Coronary artery (tissue), 2 donors: ENCODE measurements around the gene TEAD1.

Source experiments
- DNase-seq: peaks from one replicate; pipeline ENCODE4 v3.0.0-alpha.2; 2017; ENCODE audit warnings: low spot score
- H3K27ac ChIP-seq, 2 donors: fragments of 200-600 bp; sonication (generic); one replicate each; pipeline ENCODE4 v1.5.1; 2016 to 2019
- H3K4me3 ChIP-seq: fragments of 200-600 bp; sonication (generic); 2 replicates; pipeline ENCODE4 v1.5.1; 2016; ENCODE audit warnings: mild to moderate bottlenecking, moderate library complexity
- CTCF ChIP-seq: fragments of 200-600 bp; sonication (generic); IDR thresholded peaks from one replicate; pipeline ENCODE4 v1.5.1; 2019; ENCODE audit warnings: antibody characterized with exemption

Gene TEAD1

GRCh38 chr11:12729941-12730340 is 55.7 kb downstream of the TEAD1 start:
- no peak for TF ChIP-seq CTCF
- no peak overlapping the region for H3K4me3 ChIP-seq
- H3K27ac ChIP-seq: no peak overlapping the region
- no peak for DNase-seq

GRCh38 chr11:12731841-12732336 is 57.7 kb downstream of the TEAD1 start:
- no peak for TF ChIP-seq CTCF
- DNase-seq: no peak
- Histone ChIP-seq H3K27ac (no peak overlapping the region), H3K4me3 (no peak overlapping the region)

- H3K4me3 ChIP-seq: no peak overlapping the region
- no peak for TF ChIP-seq CTCF
- no peak overlapping the region for H3K27ac ChIP-seq
- no peak for DNase-seq
Observed at GRCh38 chr11:12733091-12733490, 58.9 kb downstream of the TEAD1 start.

GRCh38 chr11:12734625-12735024 is 60.4 kb downstream of the TEAD1 start:
- Histone ChIP-seq H3K4me3 (no peak overlapping the region), H3K27ac (no peak overlapping the region)
- no peak for DNase-seq
- no peak for TF ChIP-seq CTCF

- TF ChIP-seq CTCF: no peak
- Histone ChIP-seq H3K27ac (no peak overlapping the region), H3K4me3 (no peak overlapping the region)
- no peak for DNase-seq
Observed at GRCh38 chr11:12735262-12735661, 61.0 kb downstream of the TEAD1 start.

GRCh38 chr11:12737024-12737423 is 62.8 kb downstream of the TEAD1 start:
- no peak overlapping the region for H3K4me3 ChIP-seq
- DNase-seq: no peak
- no peak overlapping the region for H3K27ac ChIP-seq
- TF ChIP-seq CTCF: no peak

GRCh38 chr11:12741671-12742216 is 67.5 kb downstream of the TEAD1 start:
- DNase-seq: no peak
- no peak for TF ChIP-seq CTCF
- H3K4me3 ChIP-seq: no peak overlapping the region
- no peak overlapping the region for H3K27ac ChIP-seq
